Ecto neural progenitor cell (in vitro differentiated cells): Measurements from ENCODE around the gene UIMC1.
"Not testable (repeated sequence)": the region's sequence is repeated elsewhere in the genome, so short reads cannot be mapped to it uniquely, and the experiment has no call there.

Source experiments
- DNase-seq: peaks from one replicate; pipeline ENCODE4 v3.0.0-alpha.2; 2018; ENCODE audit warnings: low spot score

The UIMC1 gene

DNA sequence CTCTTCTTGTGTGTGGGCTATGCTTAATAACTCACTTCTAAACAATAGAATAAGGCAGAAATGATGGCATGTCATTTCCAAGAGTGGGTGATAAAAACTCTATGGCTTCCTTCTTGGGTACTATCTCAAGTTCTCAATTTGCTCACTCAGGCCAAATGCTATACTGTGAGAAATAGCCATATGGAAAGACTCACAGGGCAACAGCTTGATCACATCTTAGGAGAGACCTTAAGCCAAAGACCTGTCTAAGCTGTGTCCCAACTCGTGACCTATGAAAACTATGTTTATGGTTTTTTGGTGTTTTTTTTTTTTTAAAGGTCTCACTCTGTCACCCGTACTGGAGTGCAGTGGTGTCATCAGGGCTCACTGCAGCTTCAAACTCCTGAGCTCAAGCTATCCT lies 2.1 kb upstream of the UIMC1 start:
- DNase-seq: no peak

DNA sequence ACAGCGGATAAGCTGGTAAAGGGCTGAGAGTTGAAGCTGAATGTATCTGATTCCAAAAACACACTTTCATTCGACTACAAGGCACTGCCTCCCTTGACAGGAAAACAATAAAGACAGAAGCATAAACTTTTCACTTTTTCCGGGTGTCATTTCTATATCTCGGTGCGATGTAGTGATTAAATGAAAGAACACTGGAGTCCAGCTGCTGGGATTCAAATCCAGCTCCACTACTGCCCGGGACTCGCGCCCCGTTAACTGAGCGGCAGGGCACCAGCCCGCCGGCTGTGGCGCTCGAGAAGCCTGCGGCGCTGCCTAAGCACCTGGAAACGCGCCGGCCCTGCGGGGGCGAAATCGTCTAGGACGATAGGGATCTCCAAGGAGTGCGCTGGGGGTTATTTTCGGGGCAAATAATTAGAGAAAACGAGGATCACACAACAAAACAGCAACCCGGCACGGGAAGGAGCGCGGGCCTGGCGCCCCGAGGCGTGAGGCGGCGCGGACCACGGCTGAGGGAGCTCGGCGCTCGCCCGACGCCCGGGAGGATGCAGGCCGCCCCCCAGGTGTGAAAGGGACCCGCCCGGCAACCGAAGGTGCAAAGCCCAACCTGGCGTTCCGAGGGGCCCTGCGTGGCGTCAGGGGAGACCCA lies 837 bp downstream of the UIMC1 start:
- peak; percentile 79 for DNase-seq

DNA sequence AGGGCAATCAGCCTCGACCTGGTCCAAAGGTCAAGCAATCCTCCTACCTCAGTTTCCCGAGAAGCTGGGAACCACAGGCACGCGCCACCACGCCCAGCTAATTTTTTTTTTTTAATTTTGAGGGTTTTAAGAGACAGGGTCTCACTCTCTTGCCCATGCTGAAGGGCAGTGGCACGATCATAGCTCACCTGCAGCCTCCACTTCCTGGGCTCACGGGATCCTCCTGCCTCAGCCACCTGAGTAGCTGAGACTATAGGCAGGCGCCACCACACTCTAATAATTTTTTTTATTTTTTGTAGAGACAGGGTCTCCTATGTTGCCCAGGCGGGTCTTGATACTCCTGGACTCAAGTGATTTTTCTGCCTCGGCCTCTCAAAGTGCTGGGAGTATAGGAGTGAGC lies 1.6 kb downstream of the UIMC1 start:
- DNase-seq: no peak

DNA sequence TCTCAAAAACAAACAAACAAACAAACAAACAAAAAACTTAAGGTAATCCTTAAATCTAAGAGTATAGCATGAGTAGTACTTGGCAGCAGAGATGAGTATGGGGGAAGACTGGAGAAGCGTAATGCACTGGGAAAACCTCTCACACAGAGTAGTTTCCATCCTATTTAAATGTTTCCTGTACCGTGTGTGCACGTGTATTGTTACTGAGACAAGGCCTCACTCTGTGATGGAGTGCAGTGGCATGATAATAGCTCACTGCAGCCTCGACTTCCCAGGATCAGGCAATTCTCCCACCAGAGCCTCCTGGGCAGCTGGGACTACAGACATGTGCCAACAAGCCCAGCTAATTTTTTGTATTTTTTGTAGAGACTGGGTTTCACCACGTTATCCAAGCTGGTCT lies 2.9 kb downstream of the UIMC1 start:
- no peak for DNase-seq

DNA sequence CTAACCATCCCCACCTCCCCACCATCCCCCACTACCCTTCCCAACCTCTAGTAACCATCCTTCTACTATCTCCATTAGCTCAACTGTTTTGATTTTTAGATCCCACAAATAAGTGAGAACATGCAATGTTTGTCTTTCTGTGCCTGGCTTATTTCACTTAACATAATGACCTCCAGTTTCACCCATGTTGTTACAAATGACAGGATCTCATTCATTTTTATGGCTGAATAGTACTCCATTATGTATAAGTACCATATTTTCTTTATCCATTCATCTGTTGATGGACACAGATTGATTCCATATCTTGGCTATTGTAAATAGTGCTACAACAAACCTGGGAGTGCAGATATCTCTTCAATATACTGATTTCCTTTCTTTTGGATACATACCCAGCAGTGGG lies 7.1 kb downstream of the UIMC1 start:
- not testable (repeated sequence) for DNase-seq

DNA sequence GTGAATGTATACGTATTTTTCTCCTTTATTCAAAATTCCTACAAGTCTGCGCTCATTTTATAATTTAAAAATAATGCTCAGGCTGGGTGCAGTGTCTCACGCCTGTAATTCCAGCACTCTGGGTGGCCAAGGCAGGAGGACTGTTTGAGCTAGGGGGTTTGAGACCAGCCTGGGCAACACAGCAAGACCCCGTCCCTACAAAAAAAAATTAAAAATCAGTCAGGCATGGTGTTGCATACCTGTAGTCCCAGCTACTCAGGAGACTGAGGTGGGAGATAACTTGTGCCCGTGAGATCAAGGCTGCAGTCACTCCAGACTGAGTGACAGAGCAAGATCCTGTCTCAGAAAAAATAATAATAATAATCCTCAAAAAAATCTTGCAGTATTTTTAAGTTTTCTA lies 7.8 kb downstream of the UIMC1 start:
- DNase-seq: no peak

DNA sequence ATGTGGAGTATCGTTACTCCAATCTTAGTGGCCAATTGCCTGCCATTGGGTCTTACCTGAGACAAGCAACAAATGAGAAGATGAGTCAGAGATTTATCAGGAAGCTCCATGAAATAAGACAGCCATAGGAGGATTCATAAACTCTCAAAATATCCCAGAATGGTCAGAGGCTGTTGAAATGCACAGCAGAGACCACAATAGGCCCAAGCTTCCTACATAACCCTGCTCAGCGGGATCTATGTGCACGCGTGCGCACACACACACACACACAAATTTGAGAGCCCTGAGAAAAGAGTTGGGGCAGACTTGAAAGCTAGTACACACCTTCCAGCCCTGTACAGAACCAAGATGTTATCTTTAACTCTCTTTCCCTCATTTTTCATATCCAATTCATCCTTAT lies 9.8 kb downstream of the UIMC1 start:
- DNase-seq: no peak

DNA sequence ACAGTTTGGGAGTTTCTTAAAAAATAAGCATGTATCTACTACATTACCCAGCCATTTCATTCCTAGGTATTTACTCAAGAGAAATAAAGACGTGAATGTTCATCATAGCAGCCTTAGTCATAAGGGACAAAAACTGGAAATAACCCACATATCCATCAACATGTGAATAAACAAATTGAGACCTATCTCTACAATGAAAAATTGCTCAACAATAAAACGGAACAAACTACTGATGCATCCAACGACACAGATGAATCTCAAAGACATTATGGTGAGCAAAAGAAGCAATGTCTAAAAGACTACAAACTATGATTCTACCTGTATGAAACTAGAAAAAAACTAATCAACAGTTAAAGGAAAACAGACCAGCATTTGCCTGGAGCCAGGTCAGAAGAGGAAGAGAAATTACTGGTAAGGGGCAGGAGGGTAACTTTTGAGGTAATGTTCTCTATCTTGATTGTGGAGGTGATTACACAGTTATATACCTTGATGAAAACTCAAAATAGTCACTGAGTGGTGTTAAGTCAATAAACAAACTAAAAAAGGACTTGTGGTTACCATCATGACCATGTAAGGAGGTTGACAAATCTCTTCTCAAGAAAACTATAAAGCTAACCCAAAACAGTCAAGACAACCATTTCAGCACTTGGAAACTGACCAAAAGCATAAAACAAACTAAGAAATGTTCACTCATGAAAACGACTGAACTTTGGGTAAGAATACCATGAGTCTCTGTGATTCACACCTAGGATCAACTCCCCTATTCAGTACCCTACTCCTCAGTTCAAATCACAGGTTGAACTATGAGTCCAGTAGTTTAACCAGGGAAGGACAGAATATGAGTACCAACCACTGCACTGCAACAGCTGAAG lies 10.4 kb downstream of the UIMC1 start:
- no peak for DNase-seq

DNA sequence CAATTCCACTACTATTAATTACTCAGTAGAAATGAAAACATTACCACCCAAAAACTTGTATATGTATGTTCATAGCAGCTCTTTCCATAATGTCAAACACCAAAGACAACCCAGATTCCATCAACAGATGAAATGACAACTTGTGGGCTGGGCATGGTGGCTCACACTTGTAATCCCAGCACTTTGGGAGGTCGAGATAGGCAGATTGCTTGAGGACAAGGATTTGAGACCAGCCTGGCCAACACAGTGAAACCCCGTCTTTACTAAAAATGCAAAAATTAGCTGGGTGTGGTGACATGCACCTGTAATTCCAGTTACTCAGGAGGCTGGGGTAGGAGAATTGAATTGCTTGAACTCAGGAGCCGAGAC lies 11.5 kb downstream of the UIMC1 start:
- no peak for DNase-seq

DNA sequence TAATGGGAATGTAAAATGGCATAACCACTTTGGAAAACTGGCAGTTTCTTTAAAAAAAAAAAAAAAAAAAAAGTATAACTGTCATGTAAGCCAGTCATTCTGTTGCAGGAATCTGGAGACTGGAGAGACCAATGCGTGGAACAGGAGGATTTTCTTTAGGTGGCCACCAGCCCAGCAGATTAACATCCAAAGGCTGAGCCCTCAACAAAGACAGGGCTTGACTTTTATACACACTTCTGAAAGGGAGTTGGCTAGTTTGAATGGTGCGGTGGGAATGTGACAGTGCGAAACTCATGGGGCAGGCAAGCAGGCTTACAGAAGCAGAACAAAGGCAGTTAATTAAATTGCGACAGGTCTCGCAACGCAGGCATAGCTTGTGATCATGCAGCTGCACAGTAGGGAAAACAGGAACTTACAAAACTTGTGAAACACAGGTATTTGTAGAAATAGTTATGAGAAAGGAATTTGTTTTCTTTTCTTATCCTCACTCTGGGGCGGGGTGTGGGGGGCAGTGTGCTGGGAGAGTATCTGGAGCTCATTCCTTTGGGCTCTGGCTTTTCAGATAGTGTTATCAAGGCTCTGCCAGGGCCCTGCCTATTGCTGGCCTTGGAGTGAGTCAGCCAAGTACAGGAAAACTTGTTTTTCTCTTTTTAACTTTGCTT lies 12.0 kb downstream of the UIMC1 start:
- DNase-seq: no peak

DNA sequence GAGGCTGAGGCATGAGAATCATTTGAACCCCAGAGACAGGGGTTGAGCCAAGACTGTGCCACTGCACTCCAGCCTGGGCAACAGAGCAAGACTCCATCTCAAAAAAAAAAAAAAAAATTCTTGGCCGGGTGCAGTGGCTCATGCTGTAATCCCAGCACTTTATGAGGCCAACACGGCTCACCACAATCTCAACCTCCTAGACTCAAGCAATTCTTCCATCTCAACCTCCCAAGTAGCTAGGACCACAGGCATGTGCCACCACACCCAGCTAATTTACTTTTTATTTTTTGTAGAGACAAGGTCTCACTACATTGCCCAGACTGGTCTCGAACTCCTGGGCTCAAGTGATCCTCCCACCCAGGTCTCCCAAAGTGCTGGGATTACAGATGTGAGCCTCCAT lies 13.5 kb downstream of the UIMC1 start:
- not testable (repeated sequence) for DNase-seq

DNA sequence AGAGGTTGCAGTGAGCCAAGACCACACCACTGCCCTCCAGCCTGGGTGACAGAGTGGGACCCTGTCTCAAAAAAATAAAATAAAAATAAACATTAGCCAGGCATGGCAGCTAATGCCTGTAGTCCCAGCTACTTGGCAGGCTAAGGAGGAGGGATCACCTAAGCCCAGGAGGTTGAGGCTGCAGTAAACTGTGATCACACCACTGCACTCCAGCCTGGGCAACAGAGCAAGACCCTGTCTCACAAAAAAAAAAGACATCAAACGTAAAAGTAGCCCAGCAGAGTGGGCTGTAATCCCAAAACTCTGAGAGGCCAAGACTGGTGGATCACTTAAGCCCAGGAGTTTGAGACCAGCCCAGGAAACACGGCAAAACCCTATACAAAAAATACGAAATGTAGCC lies 19.0 kb downstream of the UIMC1 start:
- no peak for DNase-seq

DNA sequence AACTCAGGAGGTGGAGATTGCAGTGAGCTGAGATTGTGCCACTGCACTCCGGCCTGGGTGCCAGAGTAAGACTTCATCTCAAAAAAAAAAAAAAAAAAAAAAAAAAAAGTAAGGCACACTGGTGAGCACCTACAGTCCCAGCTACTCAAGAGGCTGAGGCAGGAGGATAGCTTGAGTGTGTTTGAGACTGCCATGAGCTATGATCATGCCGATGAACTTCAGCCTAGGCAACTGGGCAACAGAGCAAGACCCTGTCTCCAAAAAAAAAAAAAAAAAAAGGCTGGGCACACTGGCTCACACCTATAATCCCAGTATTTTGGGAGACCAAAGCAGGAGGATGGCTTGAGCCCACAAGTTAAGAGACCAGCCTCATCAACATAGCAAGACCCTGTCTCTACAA lies 20.3 kb downstream of the UIMC1 start:
- DNase-seq: no peak

DNA sequence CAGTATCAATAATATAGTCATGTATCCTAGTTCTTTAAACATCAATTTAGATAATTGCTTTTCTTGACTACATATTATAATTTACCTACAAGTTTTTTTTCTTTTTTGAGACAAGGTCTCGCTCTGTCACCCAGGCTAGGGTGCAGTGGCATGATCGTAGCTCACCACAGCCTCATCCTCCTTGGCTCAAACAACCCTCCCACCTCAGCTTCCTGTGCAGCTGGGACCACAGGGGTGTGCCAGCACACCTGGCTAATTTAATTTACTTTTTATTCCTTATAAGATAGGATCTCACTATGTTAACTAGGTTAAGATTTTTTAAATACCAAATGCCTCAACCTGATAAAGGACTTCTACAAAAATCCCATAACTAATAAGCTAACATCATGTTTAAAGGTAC lies 21.1 kb downstream of the UIMC1 start:
- no peak for DNase-seq

DNA sequence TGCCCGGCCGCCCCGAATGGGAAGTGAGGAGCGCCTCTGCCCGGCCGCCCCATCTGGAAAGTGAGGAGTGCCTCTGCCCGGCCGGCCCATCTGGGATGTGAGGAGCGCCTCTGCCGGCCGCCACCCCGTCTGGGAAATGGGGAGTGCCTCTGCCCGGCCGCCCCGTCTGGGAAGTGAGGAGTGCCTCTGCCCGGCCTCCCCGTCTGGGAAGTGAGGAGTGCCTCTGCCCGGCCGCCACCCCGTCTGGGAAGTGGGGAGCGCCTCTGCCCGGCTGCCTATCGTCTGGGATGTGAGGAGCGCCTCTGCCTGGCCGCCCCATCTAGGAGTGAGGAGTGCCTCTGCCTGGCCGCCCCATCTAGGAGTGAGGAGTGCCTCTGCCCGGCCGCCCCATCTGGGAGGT lies 22.4 kb downstream of the UIMC1 start:
- not testable (repeated sequence) for DNase-seq

DNA sequence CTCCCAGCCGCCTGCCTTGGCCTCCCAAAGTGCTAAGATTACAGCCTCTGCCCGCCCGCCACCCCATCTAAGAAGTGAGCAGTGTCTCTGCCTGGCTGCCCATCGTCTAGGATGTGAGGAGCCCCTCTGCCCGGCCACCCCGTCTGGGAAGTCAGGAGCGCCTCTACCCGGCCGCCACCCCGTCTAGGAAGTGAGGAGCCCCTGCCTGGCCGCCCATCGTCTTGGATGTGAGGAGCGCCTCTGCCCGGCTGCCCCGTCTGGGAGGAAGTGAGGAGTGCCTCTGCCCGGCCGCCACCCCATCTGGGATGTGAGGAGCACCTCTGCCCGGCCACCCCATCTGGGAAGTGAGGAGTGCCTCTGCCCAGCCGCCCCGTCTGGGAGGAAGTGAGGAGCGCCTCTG lies 23.0 kb downstream of the UIMC1 start:
- not testable (repeated sequence) for DNase-seq

DNA sequence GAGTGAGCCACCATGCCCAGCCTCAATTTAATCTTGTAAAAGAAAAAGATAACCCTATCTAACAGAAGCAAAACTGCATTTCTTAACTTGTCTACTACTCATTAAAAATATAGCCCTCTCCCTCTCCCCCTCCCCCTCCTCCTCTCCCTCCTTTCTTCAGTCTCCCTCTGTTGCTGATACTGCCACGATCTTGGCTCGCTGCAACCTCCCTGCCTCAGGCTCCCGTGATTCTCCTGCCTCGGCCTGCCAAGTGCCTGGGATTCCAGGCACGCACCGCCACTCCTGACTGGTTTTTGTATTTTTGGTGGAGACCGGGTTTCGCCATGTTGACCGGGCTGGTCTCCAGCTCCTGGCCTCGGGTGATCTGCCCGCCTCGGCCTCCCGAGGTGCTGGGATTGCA lies 23.5 kb downstream of the UIMC1 start:
- not testable (repeated sequence) for DNase-seq

DNA sequence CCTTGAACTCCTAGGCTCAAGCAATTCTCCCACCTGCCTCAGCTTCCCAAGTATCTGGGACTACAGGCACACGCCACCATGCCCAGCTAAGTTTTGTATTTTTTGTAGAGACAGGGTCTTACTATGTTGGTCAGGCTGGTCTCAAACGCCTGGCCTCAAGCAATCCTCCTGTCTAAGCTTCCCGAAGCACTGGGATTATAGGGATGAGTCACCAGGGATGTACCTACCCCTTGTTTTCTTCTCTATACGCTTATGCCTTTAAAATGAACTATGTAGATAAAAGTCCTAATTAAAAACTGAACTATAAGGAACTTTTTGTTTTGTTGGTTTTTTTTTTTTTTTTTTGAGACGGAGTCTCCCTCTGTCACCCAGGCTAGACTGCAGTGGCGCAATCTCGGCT lies 25.8 kb downstream of the UIMC1 start:
- DNase-seq: no peak

DNA sequence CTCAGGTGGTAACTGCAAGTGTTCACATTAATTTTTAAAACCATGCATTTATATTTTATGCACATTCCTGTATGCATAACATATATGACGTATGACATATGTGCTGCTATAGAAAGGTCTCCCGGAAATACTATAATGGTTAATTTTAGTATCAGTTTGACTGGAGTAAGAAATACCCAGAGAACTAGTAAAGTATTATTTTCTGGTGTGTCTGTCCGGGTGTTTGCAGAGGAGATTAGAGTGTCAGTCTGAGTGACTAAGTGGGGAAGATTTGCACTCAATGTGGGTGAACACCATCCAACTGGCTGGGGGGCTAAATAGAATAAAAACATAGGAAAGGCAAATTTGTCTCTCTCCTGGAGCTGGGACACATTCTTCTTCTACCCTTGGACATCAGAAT lies 26.9 kb downstream of the UIMC1 start:
- no peak for DNase-seq

DNA sequence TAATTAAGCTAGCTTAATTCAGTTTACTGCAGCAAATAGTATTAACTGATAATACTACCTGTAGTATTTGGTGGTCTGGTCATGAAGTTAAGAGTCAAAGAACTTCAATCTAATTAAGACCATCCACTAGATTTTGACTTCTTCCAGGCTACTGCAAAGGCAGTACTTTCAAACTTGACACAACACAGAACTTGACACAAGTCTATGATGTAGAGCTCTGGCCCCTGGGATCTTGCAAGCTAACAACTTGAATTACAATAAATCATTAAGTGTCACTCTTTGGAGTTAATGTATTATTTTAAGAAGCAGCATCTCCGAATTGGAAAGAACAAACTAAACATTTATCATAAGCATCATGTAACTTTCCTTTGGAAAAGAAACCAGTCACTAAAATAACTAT lies 40.9 kb downstream of the UIMC1 start:
- DNase-seq: no peak

DNA sequence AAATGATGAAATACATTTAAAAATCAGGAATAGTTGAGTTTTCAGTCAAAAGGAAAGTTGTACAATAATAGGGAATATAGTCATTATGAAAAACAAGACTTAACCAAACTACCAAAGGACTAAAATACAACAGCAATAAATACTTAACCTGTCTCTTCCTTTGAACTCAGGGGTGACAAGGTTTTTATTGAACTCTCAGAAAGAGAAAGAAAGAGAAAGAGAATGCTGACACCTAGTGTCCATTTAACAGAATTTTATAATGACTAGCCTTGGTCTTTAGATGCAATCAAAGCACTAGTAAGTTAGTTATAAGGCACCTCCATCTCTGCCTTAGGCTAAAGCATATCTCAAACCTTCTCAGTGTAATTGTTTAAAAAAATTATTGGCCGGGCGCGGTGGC lies 47.5 kb downstream of the UIMC1 start:
- no peak for DNase-seq

DNA sequence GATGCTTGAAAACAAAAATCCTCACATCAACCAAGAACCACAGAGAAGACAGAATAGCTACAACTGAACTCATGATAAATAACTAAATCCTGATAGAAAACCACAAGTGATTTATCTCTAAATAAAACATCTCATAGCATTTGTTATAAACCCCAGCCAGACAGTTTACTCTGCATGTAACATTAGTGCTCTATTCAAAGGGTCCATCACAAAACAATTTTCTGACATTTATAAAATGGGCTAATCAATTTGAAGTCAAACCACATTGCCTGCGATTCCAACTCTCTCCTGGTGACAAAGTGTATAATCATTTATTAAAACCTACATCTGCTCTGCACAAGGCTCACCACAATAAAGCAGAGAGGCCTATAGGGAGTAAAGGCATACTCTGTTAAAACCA lies 49.8 kb downstream of the UIMC1 start:
- no peak for DNase-seq

DNA sequence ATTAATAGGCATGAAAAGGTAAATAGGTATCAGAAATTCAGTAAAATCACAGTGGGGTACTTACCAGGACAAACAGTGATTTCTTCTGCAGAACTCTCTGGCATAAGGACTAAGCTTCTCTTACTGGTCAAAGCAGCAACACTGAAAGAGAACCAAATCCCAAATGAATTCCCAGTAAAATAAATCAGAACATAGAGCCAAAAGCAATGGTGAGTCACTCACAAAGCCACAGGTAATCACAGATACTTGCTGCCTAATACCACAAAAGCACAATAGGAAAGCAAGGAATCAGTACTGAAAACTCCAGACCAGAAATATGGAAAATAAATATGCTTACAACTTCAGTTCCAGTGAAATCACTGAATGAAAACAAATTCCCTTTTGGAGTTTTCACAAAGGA lies 50.7 kb downstream of the UIMC1 start:
- DNase-seq: no peak
